Tibial nerve (tissue), 4 donors: ENCODE measurements around the gene RAB20. TPM values are rescaled to one million over a fixed set of nuclear protein-coding genes. Genes with fewer than 3 reads are reported as not detected.

Source experiments
- DNase-seq, 2 donors: peaks; one replicate each; pipeline ENCODE4 v3.0.0-alpha.2; 2019; ENCODE audit warnings: low spot score in 2 of 2
- H3K27ac ChIP-seq, 4 donors: fragments of 200-600 bp; sonication (generic) in 3 of 4; one replicate each; pipeline ENCODE4 v1.5.1; 2017 to 2019; ENCODE audit warnings: mild to moderate bottlenecking in 1 of 4
- H3K27me3 ChIP-seq, 2 donors: fragments of 200-600 bp; sonication (generic) in 1 of 2; one replicate each; pipeline versions ENCODE4 v1.5.1 to v1.6.0; 2017 to 2019
- H3K36me3 ChIP-seq, 3 donors: fragments of 200-600 bp; sonication (generic); one replicate each; pipeline ENCODE4 v1.5.1; 2018 to 2019
- H3K4me1 ChIP-seq, 4 donors: fragments of 200-600 bp; sonication (generic) in 3 of 4; one replicate each; pipeline ENCODE4 v1.5.1; 2017 to 2019
- H3K4me3 ChIP-seq, 4 donors: fragments of 200-600 bp; sonication (generic) in 3 of 4; one replicate each; pipeline ENCODE4 v1.5.1; 2017 to 2019; ENCODE audit warnings: mild to moderate bottlenecking in 1 of 4, moderate library complexity in 1 of 4
- H3K9me3 ChIP-seq, 4 donors: fragments of 200-600 bp; sonication (generic) in 3 of 4; one replicate each; pipeline ENCODE4 v1.5.1; 2017 to 2019
- CTCF ChIP-seq, 5 experiments: fragments of 200-600 bp in 3 of 5; fragments of 450-650 bp in 2 of 5; sonication (generic) in 3 of 5; IDR thresholded peaks; one replicate each; pipeline ENCODE4 v1.5.1; 2016 to 2019; ENCODE audit warnings: antibody characterized with exemption in 5 of 5, mild to moderate bottlenecking in 3 of 5, moderate library complexity in 2 of 5
- EP300 ChIP-seq, 2 donors: sonication (generic); formaldehyde crosslinking; IDR thresholded peaks; one replicate each; pipeline ENCODE4 v1.6.1; 2017; ENCODE audit warnings: antibody characterized with exemption in 2 of 2, mild to moderate bottlenecking in 1 of 2
- POLR2A ChIP-seq, 2 donors: fragments of 450-650 bp; IDR thresholded peaks; one replicate each; pipeline ENCODE4 v1.6.1; 2017; ENCODE audit warnings: antibody characterized with exemption in 2 of 2, mild to moderate bottlenecking in 2 of 2, moderate library complexity in 2 of 2
- WGBS, 2 donors: methylation state at CpG; one replicate each; pipeline ENCODE4 v1.1.5; 2018; 5-methylcytosine and 5-hydroxymethylcytosine counted together
- total RNA-seq, 4 donors: library from RNA; depleted of rRNA; stranded (reverse); fragments of >200 nt; gene quantifications; one replicate each; pipeline ENCODE4 v1.1.0, GENCODE V29; 2016

RAB20 gene
- total RNA-seq, 4 donors from 2014 or later: 28.5 to 52.5 (median 30.2) TPM

- no peak for TF ChIP-seq CTCF (IDR thresholded peaks at IDR 0.05)
- TF ChIP-seq EP300 (IDR thresholded peaks at IDR 0.05): no peak
- no peak for TF ChIP-seq POLR2A (IDR thresholded peaks at IDR 0.05)
- Histone ChIP-seq H3K36me3 (peaks cover 3 to 95% (median 5%) of the 10 kb centered on the region in 3 donors), H3K4me1 (no peaks in the 10 kb centered on the region), H3K4me3 (no peak overlapping the region), H3K27ac (no peak overlapping the region), H3K27me3 (no peaks in the 10 kb centered on the region), H3K9me3 (peaks cover 0 to 7% (median 0%) of the 10 kb centered on the region in 4 donors)
- no peak for DNase-seq
- 93% methylated on average over 2 of the region's 2 CpGs; no CpG with 5 or more reads in 1 of the 2 donors for WGBS, 2 donors
Measured at GRCh38 chr13:110497003-110497402, 64.5 kb downstream of the RAB20 start.

- Histone ChIP-seq H3K4me1 (no peaks in the 10 kb centered on the region), H3K4me3 (no peak overlapping the region), H3K9me3 (peaks cover 0 to 7% (median 0%) of the 10 kb centered on the region in 4 donors), H3K36me3 (peaks cover 3 to 95% (median 5%) of the 10 kb centered on the region in 3 donors), H3K27ac (no peak overlapping the region), H3K27me3 (no peaks in the 10 kb centered on the region)
- 94% methylated on average over 2 of the region's 3 CpGs for WGBS, 2 donors
- no peak for TF ChIP-seq CTCF (IDR thresholded peaks at IDR 0.05)
- TF ChIP-seq EP300 (IDR thresholded peaks at IDR 0.05): no peak
- TF ChIP-seq POLR2A (IDR thresholded peaks at IDR 0.05): no peak
- DNase-seq: no peak
Measured at GRCh38 chr13:110496281-110496680, 65.2 kb downstream of the RAB20 start.

GRCh38 chr13:110495881-110496280 lies 65.6 kb downstream of the RAB20 start:
- H3K4me3 ChIP-seq: no peak overlapping the region
- TF ChIP-seq POLR2A (IDR thresholded peaks at IDR 0.05) (no peak), EP300 (IDR thresholded peaks at IDR 0.05) (no peak), CTCF (IDR thresholded peaks at IDR 0.05) (no peak)
- no peak overlapping the region for H3K27ac ChIP-seq
- DNase-seq: no peak
- H3K4me1 ChIP-seq: no peaks in the 10 kb centered on the region
- peaks cover 0 to 7% (median 0%) of the 10 kb centered on the region in 4 donors for H3K9me3 ChIP-seq
- H3K36me3 ChIP-seq: peaks cover 4 to 95% (median 5%) of the 10 kb centered on the region in 3 donors
- H3K27me3 ChIP-seq: no peaks in the 10 kb centered on the region
- 91 to 100% methylated on average over 2 to 3 of the region's 3 CpGs for WGBS, 2 donors

- no peaks in the 10 kb centered on the region for H3K27me3 ChIP-seq
- no peaks in the 10 kb centered on the region for H3K4me1 ChIP-seq
- H3K27ac ChIP-seq: no peak overlapping the region
- no peak for DNase-seq
- 95 to 97% methylated on average over 3 of the region's 3 CpGs for WGBS, 2 donors
- no peak overlapping the region for H3K4me3 ChIP-seq
- H3K9me3 ChIP-seq: peaks cover 0 to 4% (median 0%) of the 10 kb centered on the region in 4 donors
- H3K36me3 ChIP-seq: peaks cover 5 to 95% (median 6%) of the 10 kb centered on the region in 3 donors
- TF ChIP-seq CTCF (IDR thresholded peaks at IDR 0.05) (no peak), EP300 (IDR thresholded peaks at IDR 0.05) (no peak), POLR2A (IDR thresholded peaks at IDR 0.05) (no peak)
Measured at GRCh38 chr13:110495376-110495775, 66.1 kb downstream of the RAB20 start.

GRCh38 chr13:110493613-110494012 lies 67.9 kb downstream of the RAB20 start:
- Histone ChIP-seq H3K27me3 (no peaks in the 10 kb centered on the region), H3K9me3 (no peaks in the 10 kb centered on the region), H3K4me1 (no peaks in the 10 kb centered on the region), H3K27ac (peak overlapping the region in 1 of 4 donors; percentile 6), H3K36me3 (peaks cover 5 to 95% (median 9%) of the 10 kb centered on the region in 3 donors), H3K4me3 (no peak overlapping the region)
- no peak for DNase-seq
- WGBS, 2 donors: 90 to 91% methylated on average over 8 to 9 of the region's 9 CpGs
- TF ChIP-seq POLR2A (IDR thresholded peaks at IDR 0.05): no peak
- no peak for TF ChIP-seq EP300 (IDR thresholded peaks at IDR 0.05)
- TF ChIP-seq CTCF (IDR thresholded peaks at IDR 0.05): no peak
